HCT116 (cell line): ENCODE data around the gene SLC2A5. TPM values are rescaled to one million over a fixed set of nuclear protein-coding genes. Genes with fewer than 3 reads are reported as not detected.

ENCODE experiments used
- ATAC-seq: fragments of 200-7000 bp; cut with Tn5 transposase; 2 replicates; pipeline ENCODE4 v1.9.1; 2020; ENCODE audit warnings: mild to moderate bottlenecking, moderate library complexity
- BruUV-seq: library from RNA; stranded (reverse); fragments of 400-500 nt; replicated peaks from 2 replicates; lab custom pipeline; 2021; lab: Mats Ljungman, UMichigan
- CTCF ChIA-PET: fragments of 300-600 bp; sonication (Branson Sonifier 250); formaldehyde crosslinking; loops from one replicate; lab custom pipeline; 2021; ENCODE audit warnings: antibody characterized with exemption; lab: Charles Lee
- POLR2A ChIA-PET: fragments of 300-600, 350-600 bp; sonication (Branson Sonifier 250); formaldehyde crosslinking; loops from one replicate; lab custom pipeline; 2021; ENCODE audit warnings: antibody characterized with exemption; lab: Charles Lee
- RAD21 ChIA-PET, 2 experiments: fragments of 300-600 bp; sonication (Branson Sonifier 250); formaldehyde crosslinking; loops; one replicate each; lab custom pipeline; 2023; ENCODE audit warnings: low total read pairs in 2 of 2; ENCODE audit not compliant: uncharacterized antibody in 2 of 2, unreplicated experiment in 2 of 2, low non-redundant PET in 1 of 2; lab: Charles Lee
- DNase-seq: peaks from one replicate; pipeline ENCODE4 v3.0.0-alpha.2; 2010; ENCODE audit warnings: low read depth, low spot score
- H2AFZ ChIP-seq: fragments of 200-600 bp; shearing (Covaris generic), sonication (generic); 2 replicates; pipeline ENCODE4 v1.6.1; 2017; ENCODE audit warnings: low read depth, mixed run types, mixed read lengths, antibody characterized with exemption, low read length; ENCODE audit not compliant: poor library complexity, severe bottlenecking
- H3K27ac ChIP-seq: 2 replicates; pipeline ENCODE4 v1.5.1; 2012; ENCODE audit warnings: low read depth, low read length
- H3K27me3 ChIP-seq: fragments of 200-600 bp; sonication (generic); 2 replicates; pipeline ENCODE4 v1.6.1; 2016; ENCODE audit warnings: mixed run types, low read length, mixed read lengths; ENCODE audit not compliant: insufficient read depth
- H3K36me3 ChIP-seq, 2 experiments: fragments of 200-500 bp in 1 of 2; fragments of 200-600 bp in 1 of 2; sonication (Bioruptor generic) in 1 of 2; sonication (generic) in 1 of 2; 2 replicates each; pipeline versions ENCODE4 v1.5.1 to v1.6.1; 2014 to 2016; ENCODE audit warnings: low read length in 2 of 2, inconsistent platforms in 1 of 2, mixed read lengths in 1 of 2, mixed run types in 1 of 2; ENCODE audit not compliant: insufficient read depth in 2 of 2, control insufficient read depth in 1 of 2
- H3K4me1 ChIP-seq, 2 experiments: fragments of 200-600 bp in 1 of 2; sonication (generic) in 1 of 2; 2 replicates each; pipeline versions ENCODE4 v1.5.1 to v1.6.1; 2012 to 2017; ENCODE audit warnings: low read length in 2 of 2, inconsistent platforms in 1 of 2, mild to moderate bottlenecking in 1 of 2, mixed read lengths in 1 of 2, mixed run types in 1 of 2, moderate library complexity in 1 of 2; ENCODE audit not compliant: insufficient read depth in 2 of 2, control insufficient read depth in 1 of 2
- H3K4me2 ChIP-seq: fragments of 200-600 bp; sonication (generic); 2 replicates; pipeline ENCODE4 v1.6.1; 2017; ENCODE audit warnings: mixed run types, low read length, mixed read lengths
- H3K4me3 ChIP-seq, 2 experiments: fragments of 200-600 bp in 1 of 2; sonication (generic) in 1 of 2; replicated peaks in 1 of 2; 2 replicates each; pipeline ENCODE4 v1.5.1; 2011 to 2016; ENCODE audit warnings: low read length in 2 of 2, control low read depth in 1 of 2, low read depth in 1 of 2, mild to moderate bottlenecking in 1 of 2, mixed read lengths in 1 of 2, mixed run types in 1 of 2
- H3K79me2 ChIP-seq: fragments of 200-600 bp; sonication (generic); 2 replicates; pipeline ENCODE4 v1.6.1; 2017; ENCODE audit warnings: mild to moderate bottlenecking, mixed run types, low read length, moderate library complexity, mixed read lengths; ENCODE audit not compliant: insufficient read depth
- H3K9ac ChIP-seq: fragments of 200-600 bp; sonication (generic); 2 replicates; pipeline ENCODE4 v1.6.1; 2016; ENCODE audit warnings: low read length, mixed read lengths
- H3K9me2 ChIP-seq: fragments of 200-600 bp; sonication (generic), shearing (Covaris generic); 2 replicates; pipeline ENCODE4 v1.6.1; 2017; ENCODE audit warnings: mixed run types, mild to moderate bottlenecking, moderate library complexity; ENCODE audit not compliant: insufficient read depth
- H3K9me3 ChIP-seq, 2 experiments: fragments of 200-500 bp in 1 of 2; fragments of 200-600 bp in 1 of 2; sonication (Bioruptor generic) in 1 of 2; sonication (generic) in 1 of 2; 2 replicates each; pipeline ENCODE4 v1.6.1; 2014 to 2017; ENCODE audit warnings: low read length in 2 of 2, mixed read lengths in 2 of 2, inconsistent platforms in 1 of 2, low read depth in 1 of 2, mild to moderate bottlenecking in 1 of 2, mixed run types in 1 of 2, moderate library complexity in 1 of 2; ENCODE audit not compliant: control insufficient read depth in 1 of 2, insufficient read depth in 1 of 2
- H4K20me1 ChIP-seq: fragments of 200-600 bp; sonication (generic), shearing (Covaris generic); 2 replicates; pipeline ENCODE4 v1.6.1; 2017; ENCODE audit warnings: mixed run types, mild to moderate bottlenecking, moderate library complexity; ENCODE audit not compliant: insufficient read depth
- CBX3 ChIP-seq: IDR thresholded peaks from 2 replicates; pipeline ENCODE4 v1.6.1; 2012; ENCODE audit warnings: low read depth
- CEBPB ChIP-seq: IDR thresholded peaks from 2 replicates; pipeline ENCODE4 v1.6.1; 2012; ENCODE audit warnings: low read depth
- EZH2 ChIP-seq: fragments of 200-600 bp; sonication (generic); IDR thresholded peaks from 2 replicates; pipeline ENCODE4 v1.6.1; 2017; ENCODE audit warnings: antibody characterized with exemption, mixed run types
- EZH2phosphoT487 ChIP-seq: fragments of 200-600 bp; IDR thresholded peaks from 2 replicates; pipeline ENCODE4 v1.6.1; 2018; ENCODE audit warnings: antibody characterized with exemption, borderline replicate concordance
- FOSL1 ChIP-seq: IDR thresholded peaks from 2 replicates; pipeline ENCODE4 v1.6.1; 2012; ENCODE audit warnings: low read depth
- JUND ChIP-seq: IDR thresholded peaks from 2 replicates; pipeline ENCODE4 v1.6.1; 2012
- MAX ChIP-seq: IDR thresholded peaks from 2 replicates; pipeline ENCODE4 v1.6.1; 2012
- POLR2A ChIP-seq: IDR thresholded peaks from 2 replicates; pipeline ENCODE4 v1.7.0; 2011; ENCODE audit warnings: borderline replicate concordance; ENCODE audit not compliant: insufficient read depth, insufficient read length; ENCODE audit errors: extremely low read depth
- POLR2AphosphoS5 ChIP-seq: IDR thresholded peaks from 2 replicates; pipeline ENCODE4 v1.6.1; 2011; ENCODE audit warnings: mild to moderate bottlenecking, low read depth, low read length, moderate library complexity
- RAD21 ChIP-seq: IDR thresholded peaks from 2 replicates; pipeline ENCODE4 v1.6.1; 2012; ENCODE audit warnings: low read depth, mild to moderate bottlenecking
- REST ChIP-seq: IDR thresholded peaks from 2 replicates; pipeline ENCODE4 v1.6.1; 2012; ENCODE audit warnings: low read depth
- SIN3A ChIP-seq: IDR thresholded peaks from 2 replicates; pipeline ENCODE4 v1.6.1; 2012; ENCODE audit warnings: low read depth
- SP1 ChIP-seq: IDR thresholded peaks from 2 replicates; pipeline ENCODE4 v1.6.1; 2012; ENCODE audit warnings: low read depth
- SRF ChIP-seq: IDR thresholded peaks from 2 replicates; pipeline ENCODE4 v1.6.1; 2012; ENCODE audit warnings: low read depth
- TCF7L2 ChIP-seq: IDR thresholded peaks from 2 replicates; pipeline ENCODE4 v1.7.0; 2011; ENCODE audit warnings: borderline replicate concordance, inconsistent platforms; ENCODE audit not compliant: insufficient read depth, insufficient read length; ENCODE audit errors: extremely low read depth
- YY1 ChIP-seq: IDR thresholded peaks from 2 replicates; pipeline ENCODE4 v1.6.1; 2011; ENCODE audit warnings: low read length, low read depth, moderate library complexity, mild to moderate bottlenecking; ENCODE audit not compliant: insufficient replicate concordance; ENCODE audit errors: extremely low read depth
- ZNF274 ChIP-seq: fragments of 200-500 bp; sonication (Bioruptor generic); IDR thresholded peaks from 2 replicates; pipeline ENCODE4 v1.6.1; 2014; ENCODE audit warnings: mild to moderate bottlenecking, low read depth, low read length, inconsistent platforms
- intact Hi-C: fragments of 100-400 bp; cut with micrococcal nuclease; formaldehyde crosslinking; loops from 2 replicates; pipeline ENCODE4 v1.10.0; 2022
- total RNA-seq: library from RNA; stranded (reverse); gene quantifications from one replicate; pipeline ENCODE4 v1.2.1, GENCODE V29; 2021; ENCODE audit not compliant: unreplicated experiment
- TF ChIP-seq, protein P1 (sequence below): IDR thresholded peaks from 2 replicates; pipeline ENCODE4 v1.6.1; 2011; ENCODE audit warnings: mild to moderate bottlenecking, low read length, moderate library complexity; ENCODE audit not compliant: insufficient replicate concordance; ENCODE audit errors: extremely low read depth
- TF ChIP-seq, protein P2 (sequence below), 3 experiments: fragments of 200-600 bp in 1 of 3; sonication (generic) in 1 of 3; IDR thresholded peaks in 2 of 3; conservative IDR thresholded peaks in 1 of 3; 2 replicates each; pipeline ENCODE4 v1.5.1; 2012 to 2017; ENCODE audit warnings: low read depth in 2 of 3, low read length in 2 of 3, antibody characterized with exemption in 1 of 3, borderline replicate concordance in 1 of 3, control low read depth in 1 of 3, mild to moderate bottlenecking in 1 of 3, mixed read lengths in 1 of 3, mixed run types in 1 of 3, moderate library complexity in 1 of 3; ENCODE audit not compliant: insufficient read depth in 1 of 3
- TF ChIP-seq, protein P3 (sequence below): IDR thresholded peaks from 2 replicates; pipeline ENCODE4 v1.6.1; 2012

Gene SLC2A5
- total RNA-seq, 1 experiment from 2014 or later = not detected

DNA sequence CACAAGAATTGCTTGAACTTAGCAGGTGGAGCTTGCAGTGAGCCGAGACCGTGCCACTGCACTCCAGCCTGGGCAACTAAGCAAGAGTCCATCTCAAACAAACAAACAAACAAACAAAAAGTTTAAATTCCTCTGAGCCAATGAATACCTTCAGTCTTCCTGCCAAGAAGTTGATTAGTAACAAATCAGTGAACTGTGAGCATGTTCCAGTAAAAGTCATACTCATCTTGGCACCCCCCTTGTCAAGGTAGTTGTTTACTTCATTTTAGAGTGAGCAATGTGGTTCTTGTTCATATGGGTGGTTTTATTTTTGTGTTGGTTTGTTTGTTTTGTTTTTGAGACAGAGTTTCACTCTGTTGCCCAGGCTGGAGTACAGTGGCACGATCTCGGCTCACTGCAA lies 25.2 kb downstream of the SLC2A5 start:
- no peaks in the 10 kb centered on the region; a peak in 1 of 4 replicates for H3K4me1 ChIP-seq
- H3K27ac ChIP-seq = no peak overlapping the region
- H3K4me3 ChIP-seq = no peak overlapping the region
- H3K9me2 ChIP-seq = no peaks in the 10 kb centered on the region
- no peak for DNase-seq
- RAD21 ChIA-PET = no interaction called here
- no peak for ATAC-seq
- no peak overlapping the region for H3K9ac ChIP-seq
- no peaks in the 10 kb centered on the region for H4K20me1 ChIP-seq
- no peaks in the 10 kb centered on the region for H3K79me2 ChIP-seq
- no peak for TF ChIP-seq REST
- TF ChIP-seq TCF7L2 = no peak
- no peak for TF ChIP-seq JUND
- no peak for TF ChIP-seq EZH2phosphoT487
- TF ChIP-seq RAD21 = no peak
- no peak for TF ChIP-seq ZNF274
- TF ChIP-seq EZH2 = no peak
- TF ChIP-seq SIN3A = no peak
- TF ChIP-seq, protein P1, sequence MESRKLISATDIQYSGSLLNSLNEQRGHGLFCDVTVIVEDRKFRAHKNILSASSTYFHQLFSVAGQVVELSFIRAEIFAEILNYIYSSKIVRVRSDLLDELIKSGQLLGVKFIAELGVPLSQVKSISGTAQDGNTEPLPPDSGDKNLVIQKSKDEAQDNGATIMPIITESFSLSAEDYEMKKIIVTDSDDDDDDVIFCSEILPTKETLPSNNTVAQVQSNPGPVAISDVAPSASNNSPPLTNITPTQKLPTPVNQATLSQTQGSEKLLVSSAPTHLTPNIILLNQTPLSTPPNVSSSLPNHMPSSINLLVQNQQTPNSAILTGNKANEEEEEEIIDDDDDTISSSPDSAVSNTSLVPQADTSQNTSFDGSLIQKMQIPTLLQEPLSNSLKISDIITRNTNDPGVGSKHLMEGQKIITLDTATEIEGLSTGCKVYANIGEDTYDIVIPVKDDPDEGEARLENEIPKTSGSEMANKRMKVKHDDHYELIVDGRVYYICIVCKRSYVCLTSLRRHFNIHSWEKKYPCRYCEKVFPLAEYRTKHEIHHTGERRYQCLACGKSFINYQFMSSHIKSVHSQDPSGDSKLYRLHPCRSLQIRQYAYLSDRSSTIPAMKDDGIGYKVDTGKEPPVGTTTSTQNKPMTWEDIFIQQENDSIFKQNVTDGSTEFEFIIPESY = no peak
- TF ChIP-seq MAX = no peak
- TF ChIP-seq CEBPB = no peak
- TF ChIP-seq, protein P2, sequence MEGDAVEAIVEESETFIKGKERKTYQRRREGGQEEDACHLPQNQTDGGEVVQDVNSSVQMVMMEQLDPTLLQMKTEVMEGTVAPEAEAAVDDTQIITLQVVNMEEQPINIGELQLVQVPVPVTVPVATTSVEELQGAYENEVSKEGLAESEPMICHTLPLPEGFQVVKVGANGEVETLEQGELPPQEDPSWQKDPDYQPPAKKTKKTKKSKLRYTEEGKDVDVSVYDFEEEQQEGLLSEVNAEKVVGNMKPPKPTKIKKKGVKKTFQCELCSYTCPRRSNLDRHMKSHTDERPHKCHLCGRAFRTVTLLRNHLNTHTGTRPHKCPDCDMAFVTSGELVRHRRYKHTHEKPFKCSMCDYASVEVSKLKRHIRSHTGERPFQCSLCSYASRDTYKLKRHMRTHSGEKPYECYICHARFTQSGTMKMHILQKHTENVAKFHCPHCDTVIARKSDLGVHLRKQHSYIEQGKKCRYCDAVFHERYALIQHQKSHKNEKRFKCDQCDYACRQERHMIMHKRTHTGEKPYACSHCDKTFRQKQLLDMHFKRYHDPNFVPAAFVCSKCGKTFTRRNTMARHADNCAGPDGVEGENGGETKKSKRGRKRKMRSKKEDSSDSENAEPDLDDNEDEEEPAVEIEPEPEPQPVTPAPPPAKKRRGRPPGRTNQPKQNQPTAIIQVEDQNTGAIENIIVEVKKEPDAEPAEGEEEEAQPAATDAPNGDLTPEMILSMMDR (IDR thresholded peaks at IDR 0.05 in 2 of 3, conservative IDR thresholded peaks at IDR 0.05 in 1 of 3; ENCODE audit: borderline replicate concordance in 1 of 3, insufficient read depth in 1 of 3, low read depth in 2 of 3, low read length in 2 of 3) = no peak
- TF ChIP-seq YY1 = no peak
- TF ChIP-seq CBX3 = no peak
- no peak for TF ChIP-seq POLR2A
- TF ChIP-seq FOSL1 = no peak
- no peak for TF ChIP-seq SP1
- TF ChIP-seq SRF = no peak
- TF ChIP-seq, protein P3, sequence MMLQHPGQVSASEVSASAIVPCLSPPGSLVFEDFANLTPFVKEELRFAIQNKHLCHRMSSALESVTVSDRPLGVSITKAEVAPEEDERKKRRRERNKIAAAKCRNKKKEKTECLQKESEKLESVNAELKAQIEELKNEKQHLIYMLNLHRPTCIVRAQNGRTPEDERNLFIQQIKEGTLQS = no peak
- no peak for TF ChIP-seq POLR2AphosphoS5
- TF ChIP-seq, all 23 proteins: peak for 0
- CTCF ChIA-PET = no interaction called here
- BruUV-seq = no TSS peak
- H2AFZ ChIP-seq = no peak overlapping the region
- H3K36me3 ChIP-seq = no peaks in the 10 kb centered on the region
- POLR2A ChIA-PET = no interaction called here
- H3K9me3 ChIP-seq = no peaks in the 10 kb centered on the region
- H3K4me2 ChIP-seq = no peak overlapping the region
- intact Hi-C loops = no loop called here
- H3K27me3 ChIP-seq = no peaks in the 10 kb centered on the region
